Activated CD8-positive, alpha-beta memory T cell treated with anti-CD3 and anti-CD28 coated beads, Interleukin-2, amount 50 U/mL, for 1 hour (primary cell): ENCODE data around the gene CLIP1.

ENCODE experiments used
- DNase-seq: peaks from one replicate; pipeline ENCODE4 v3.0.0-alpha.2; 2020; ENCODE audit errors: extremely low read depth

CLIP1 gene

GRCh38 chr12:122250047-122250446 lies 172.4 kb downstream of the CLIP1 start:
- no peak for DNase-seq

- DNase-seq, result no peak
Observed at GRCh38 chr12:122245553-122245952, 176.9 kb downstream of the CLIP1 start.

GRCh38 chr12:122244565-122245371 lies 177.7 kb downstream of the CLIP1 start:
- DNase-seq, result no peak

GRCh38 chr12:122243965-122244364 lies 178.5 kb downstream of the CLIP1 start:
- DNase-seq, result no peak

- DNase-seq, result no peak
Observed at GRCh38 chr12:122238861-122239260, 183.6 kb downstream of the CLIP1 start.

GRCh38 chr12:122235741-122236140 lies 186.7 kb downstream of the CLIP1 start:
- DNase-seq, result no peak

GRCh38 chr12:122232691-122233090 lies 189.8 kb downstream of the CLIP1 start:
- DNase-seq, result no peak

- DNase-seq, result no peak
Observed at GRCh38 chr12:122230798-122231197, 191.7 kb downstream of the CLIP1 start.

GRCh38 chr12:122228092-122228491 lies 194.4 kb downstream of the CLIP1 start:
- DNase-seq, result no peak

GRCh38 chr12:122227341-122227740 lies 195.1 kb downstream of the CLIP1 start:
- DNase-seq, result no peak

GRCh38 chr12:122226366-122227125 lies 195.9 kb downstream of the CLIP1 start:
- no peak for DNase-seq

- DNase-seq, result peak; percentile 100
Observed at GRCh38 chr12:122225683-122226365, 196.6 kb downstream of the CLIP1 start, which contains the start of gene DIABLO. TSS of gene DIABLO (minus strand) at chr12:122226052. CDS start at chr12:122226014, 38 bp downstream.
